ENCODE measurements around the gene MLST8.

Gene MLST8

DNA sequence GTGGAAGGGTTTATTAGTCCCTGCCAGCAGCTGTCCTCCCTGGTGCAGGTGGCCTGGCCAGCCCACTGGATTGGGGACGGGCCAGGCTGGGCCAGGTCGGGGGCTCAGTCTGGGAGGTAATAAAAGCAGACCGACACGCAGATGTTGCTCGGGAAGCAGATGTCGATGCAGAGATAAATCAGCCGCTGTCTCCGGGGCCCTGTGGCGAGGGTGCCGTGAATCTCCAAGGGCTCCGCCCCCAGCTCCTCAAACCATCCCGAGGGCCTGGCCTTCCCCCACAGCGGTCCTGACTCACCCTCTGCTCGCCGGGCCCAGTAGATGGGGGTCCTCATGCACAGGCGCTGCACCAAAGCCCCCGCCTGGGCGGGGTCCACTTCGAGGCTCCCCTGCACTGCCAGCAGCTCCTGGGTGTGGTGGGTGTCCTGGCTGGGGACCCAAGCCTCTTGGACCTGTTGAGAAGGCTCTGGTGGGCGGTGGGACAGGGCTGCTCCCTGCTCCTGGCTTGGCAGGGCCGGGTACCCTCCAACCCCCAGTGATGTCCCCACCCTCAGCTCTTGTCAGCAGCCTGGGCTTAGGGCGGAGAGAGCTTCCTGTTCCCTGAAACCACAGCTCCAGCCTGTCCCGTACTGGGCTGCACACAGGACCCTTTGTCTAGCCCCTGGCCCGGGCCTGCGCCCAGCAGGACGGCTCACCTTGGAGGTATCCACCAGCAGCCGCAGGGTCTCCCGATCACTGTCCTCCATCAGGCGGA, 4.2 kb downstream of the MLST8 start:
- no peak for DNase-seq (ENCODE audit: low read depth)

DNA sequence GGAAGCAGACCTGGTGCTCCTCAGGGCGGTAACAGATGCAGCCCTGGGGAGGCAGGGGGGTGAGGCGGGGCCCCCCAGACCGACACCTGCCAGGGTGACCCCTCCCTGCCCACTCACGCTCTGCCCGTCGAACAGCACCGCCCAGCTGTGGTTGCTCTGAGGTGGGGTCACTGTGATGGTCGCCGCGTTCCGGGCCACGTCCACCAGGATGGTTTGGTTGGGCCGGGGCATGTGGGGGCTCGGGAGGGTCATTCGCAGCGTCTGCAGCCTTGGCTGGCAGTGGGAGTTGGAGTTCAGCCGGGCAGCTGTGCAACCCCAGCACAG, 4.7 kb downstream of the MLST8 start:
- DNase-seq (ENCODE audit: low read depth): no peak

DNA sequence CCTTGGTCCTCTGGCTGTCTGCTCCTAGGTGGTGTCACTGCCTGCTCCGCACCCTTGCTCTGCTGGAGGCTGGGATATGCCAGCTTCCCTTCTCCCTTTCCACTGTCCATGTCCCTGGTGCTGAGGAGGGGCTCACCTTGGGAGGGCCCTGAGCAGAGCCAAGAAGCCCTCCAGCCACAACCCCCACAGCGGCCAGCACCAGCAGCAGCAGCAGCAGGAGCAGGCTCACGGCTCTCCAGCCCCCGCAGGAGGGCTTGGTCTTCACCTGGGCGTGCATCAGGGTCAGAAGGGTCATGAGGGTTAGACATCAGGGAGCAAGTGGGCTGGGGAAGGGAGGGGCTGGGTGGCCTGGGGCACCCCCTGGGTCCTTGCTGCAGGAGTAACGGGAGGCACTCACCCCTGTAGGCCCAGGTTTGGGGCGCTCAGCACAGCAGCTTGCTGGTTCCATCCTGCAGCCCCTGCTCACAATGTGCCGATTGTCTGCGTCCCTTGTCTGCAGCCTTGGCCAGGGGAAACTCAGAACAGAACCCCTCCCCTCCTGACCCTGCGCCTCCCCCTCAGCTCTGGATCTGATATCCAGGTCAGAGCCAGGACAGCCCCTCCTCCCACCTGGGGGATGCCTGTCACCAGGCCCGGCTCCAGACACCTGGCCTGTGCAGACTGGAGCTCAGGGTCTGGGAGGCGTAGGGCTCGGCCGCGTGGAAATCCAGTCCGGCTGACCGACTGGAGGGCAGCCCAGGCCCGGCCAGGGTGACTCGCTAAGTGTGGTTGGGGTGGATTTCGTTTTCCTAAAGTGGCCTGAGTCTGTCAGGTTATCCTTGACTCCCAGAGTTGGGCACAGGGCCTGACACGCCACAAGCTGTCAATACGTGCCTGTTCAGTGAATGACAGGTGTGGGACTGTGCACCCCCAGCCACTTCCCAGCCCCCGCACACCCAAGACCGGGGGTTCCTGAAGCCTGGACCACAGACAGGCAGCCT, 5.4 kb downstream of the MLST8 start, which contains the start of gene BRICD5:
Gene BRICD5, minus strand, starts transcription at position 478 of the 980 bp plus-strand sequence. Its CDS starts 30 bp downstream, at position 448.
- no peak for DNase-seq (ENCODE audit: low read depth)

DNA sequence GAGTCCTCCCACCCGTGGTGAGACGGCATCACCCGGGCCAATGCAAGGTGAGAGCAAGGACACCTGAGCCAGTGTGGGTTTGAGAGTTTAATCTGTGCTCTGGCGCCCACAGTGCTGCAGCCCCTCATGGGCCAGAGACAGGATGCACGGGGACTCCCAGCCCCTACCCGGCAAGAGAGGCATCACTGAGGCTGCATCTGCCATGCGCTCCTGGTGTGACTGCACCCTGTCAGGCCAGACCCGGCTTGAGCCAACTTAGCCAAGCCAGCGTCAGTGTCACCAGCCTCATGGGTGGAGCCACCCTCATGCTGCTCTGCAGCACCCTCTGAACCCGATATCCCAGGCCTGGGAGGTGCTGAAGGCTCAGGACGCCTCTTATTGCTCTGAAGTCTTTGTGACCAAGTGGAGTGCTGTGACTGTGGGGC, 6.7 kb downstream of the MLST8 start:
- no peak for DNase-seq (ENCODE audit: low read depth)

DNA sequence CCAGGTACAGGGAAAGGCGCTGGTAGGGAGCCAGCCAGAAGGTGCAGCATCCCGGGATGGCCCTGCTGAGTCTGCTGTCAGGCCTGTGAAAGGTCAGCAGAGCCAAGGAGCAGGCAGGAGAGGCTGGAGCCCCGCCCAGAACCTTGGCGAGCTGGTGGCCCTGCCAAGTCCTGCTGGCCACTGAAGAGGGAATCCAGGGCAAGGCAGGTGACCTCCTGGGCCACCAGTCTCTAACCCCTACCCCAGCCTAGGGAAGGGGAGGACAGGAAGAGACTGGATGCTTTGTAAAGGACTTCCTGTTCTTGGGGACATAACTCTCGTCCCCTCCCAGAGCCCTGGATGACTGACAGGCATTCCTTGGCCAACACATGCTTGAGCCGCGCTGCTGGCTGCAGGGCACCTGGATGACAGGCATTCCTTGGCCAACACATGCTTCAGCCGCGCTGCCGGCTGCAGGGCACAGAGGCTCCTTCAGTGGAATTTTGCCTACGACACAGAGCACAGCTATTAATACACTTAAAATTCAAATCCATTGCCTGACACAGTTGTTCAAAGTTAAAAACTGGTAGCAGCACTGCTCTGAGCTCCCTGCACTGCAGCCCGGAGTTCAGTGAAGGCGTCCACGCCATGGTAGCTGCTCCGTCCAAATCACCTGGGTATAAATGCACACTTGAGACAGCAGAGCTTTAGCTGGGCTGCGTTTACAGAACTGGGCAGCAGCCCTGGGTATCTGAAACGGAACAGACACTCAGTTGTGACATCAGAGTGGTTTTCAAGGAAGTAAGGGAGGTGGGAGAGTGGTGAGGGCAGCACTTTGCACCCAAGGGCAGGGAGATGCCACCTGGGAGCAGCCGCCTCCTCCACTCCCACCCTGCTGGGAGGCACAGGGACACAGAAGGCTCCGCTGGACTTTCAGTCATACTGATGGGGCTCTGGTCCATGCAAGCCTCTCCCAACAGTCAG, 7.4 kb downstream of the MLST8 start:
- no peak for DNase-seq (ENCODE audit: low read depth)

DNA sequence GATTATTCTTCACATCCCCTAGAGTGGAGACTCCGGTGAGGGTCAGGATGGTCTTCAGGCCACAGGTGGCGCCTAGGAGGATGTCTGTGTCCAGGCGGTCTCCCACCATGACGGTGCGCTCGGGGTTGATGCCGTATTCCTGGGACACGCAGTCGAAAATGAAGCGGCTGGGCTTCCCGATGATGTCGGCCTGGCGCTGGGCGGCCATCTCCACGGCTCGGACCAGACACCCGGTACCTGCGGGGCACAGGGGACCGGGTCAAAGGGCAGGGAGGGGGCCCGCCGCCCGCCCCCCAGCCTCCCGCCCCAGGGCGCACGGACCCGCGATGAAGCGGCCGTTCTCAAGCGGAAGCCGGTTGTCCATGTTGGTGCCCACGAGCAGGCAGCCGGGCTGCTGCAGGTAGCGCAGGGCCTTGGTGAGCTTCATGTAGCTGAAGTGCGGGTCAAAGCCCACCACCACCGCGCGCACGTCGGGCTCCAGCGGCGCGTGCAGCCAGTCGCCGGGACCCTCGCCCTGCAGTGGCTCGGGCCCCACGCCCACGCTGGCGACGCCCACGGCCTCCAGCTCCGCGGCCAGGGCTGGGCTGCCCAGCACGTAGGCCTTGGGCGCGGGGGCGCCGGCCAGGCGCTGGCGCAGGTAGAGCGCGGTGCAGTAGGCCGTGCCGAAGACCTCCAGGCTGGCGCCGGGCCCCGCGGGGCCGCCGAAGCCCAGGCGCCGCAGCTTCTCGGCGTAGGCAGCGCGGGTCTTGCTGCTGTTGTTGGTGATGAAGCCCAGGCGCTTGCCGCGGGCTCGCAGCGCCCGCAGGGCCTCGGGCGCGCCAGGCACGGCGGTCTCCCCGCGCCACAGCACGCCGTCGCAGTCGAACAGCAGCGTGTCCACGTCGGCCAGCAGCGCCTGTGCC, 8.8 kb downstream of the MLST8 start:
- peak; percentile 37 for DNase-seq (ENCODE audit: low read depth)

DNA sequence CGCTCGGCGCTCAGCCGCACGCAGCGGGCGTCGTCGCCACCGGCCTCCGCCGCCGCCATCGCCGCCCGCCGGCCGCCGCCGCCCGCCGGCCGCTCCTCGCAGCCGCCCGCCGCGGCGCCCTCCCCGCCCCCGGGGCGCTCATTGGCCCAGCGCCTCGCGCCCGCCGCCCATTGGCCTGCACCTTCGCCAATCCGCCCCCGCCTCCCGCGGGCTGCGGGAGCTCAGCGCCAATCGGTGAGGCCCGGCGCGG, 9.4 kb downstream of the MLST8 start, which contains the start of gene PGP:
Gene PGP, minus strand, starts transcription at position 122 of the 250 bp plus-strand sequence. Its CDS starts 63 bp downstream, at position 59.
- no peak for DNase-seq (ENCODE audit: low read depth)

DNA sequence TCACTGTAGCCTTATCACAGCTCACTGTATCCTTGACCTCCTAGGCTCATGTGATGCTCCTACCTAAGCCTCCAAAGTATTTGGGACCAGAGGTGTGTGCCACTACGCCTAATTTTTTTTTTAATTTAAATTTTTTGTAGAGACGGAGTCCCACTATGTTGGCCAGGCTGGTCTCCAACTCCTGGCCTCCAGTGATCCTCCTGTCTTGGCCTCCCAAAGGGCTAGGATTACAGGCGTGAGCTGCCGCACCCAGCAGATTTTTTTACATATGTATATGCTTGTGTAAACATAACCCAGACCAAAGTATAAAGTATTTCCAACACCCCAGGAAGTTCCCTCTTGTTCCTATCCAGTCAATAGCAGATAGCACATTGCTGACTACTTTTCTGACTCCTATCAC, 11.1 kb downstream of the MLST8 start:
- DNase-seq (ENCODE audit: low read depth): no peak

DNA sequence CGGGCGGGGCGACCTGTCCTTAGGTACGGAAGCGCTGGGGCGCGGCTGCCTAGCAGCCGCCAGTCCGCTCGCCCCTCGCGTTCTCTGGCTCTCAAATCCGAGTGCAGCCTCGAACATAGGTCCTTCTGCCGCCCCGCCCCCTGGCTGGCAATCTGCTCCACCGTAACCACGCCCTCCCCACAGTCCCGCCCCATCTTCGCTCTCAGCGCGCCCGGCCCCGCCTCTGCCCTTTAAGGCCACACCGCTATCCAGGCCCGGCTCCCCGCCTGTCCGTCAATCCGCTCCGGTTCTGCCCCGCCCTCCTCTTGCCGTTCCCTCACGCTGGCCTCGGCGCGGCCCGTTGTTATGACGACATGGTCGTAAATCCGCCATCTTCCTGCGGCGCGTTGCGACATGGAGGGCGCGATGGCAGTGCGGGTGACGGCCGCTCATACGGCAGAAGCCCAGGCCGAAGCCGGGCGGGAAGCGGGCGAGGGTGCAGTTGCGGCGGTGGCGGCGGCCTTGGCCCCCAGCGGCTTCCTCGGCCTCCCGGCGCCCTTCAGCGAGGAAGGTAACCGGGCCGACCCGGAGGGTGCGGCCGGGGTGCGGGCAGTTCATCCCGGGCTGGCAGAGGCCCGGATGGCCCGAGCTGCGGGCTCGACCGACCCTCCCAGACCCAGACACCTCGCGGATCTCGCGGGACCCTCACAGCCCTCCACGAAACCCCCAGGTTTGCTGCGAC, 18.1 kb downstream of the MLST8 start, which contains the start of gene E4F1:
Gene E4F1, plus strand, starts transcription at position 371 of the 721 bp plus-strand sequence. Its CDS starts 23 bp downstream, at position 394.
- peak; percentile 99 for DNase-seq (ENCODE audit: low read depth)

DNA sequence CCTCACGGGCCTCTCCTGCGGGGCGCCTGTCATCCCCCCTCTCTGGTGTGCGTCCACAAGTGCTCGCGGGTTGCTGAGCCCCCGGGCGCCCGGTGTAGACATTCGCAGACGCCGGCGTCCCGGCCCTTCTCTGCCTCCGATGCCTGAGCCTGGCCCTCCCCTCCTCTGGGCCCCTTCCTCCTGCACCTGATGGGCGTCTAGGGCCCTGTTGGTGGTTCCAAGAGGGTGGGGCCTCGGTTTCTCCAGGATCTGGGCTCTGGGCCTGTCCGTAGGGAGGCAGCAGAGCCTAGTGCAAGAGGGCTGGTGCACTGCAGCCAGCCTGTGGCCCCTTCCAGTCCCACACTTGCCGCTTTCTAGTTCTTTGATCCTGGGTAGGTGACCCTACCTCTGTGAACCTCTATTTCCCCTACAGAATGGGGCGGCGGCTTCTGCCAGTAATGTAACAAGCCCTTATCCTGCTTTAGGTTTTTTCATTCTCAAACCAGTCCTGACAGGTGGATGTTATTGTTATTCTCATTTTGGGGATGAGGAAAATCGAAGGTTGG, 18.8 kb downstream of the MLST8 start:
- peak; percentile 61 for DNase-seq (ENCODE audit: low read depth)

DNA sequence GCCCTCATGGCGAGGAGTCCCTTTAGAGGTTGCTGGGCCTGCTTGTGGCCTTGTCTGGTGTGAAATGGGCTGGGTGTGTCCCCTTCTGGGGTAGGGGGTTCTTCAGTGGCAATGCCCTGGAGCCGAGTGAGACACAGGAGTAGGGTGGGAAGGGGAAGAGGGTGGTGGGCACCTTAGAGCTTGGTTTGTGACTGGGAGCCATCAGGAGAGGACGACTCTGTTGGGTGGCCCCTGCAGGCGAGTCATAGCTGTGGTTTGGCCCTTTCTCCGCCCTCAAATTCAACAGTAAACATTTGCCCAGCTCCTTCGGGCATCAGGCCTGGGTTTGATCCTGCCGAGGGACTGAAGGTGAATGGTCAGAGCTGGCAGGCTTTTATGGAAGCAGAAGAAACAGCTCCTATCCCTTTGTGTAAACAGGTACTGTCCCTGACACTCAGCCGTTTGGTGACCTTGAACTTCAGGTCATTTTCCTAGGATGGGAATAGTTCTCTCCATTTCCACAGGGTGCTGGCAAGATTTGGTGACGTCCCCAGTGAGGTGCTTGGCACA, 21.1 kb downstream of the MLST8 start:
- no peak for DNase-seq (ENCODE audit: low read depth)

DNA sequence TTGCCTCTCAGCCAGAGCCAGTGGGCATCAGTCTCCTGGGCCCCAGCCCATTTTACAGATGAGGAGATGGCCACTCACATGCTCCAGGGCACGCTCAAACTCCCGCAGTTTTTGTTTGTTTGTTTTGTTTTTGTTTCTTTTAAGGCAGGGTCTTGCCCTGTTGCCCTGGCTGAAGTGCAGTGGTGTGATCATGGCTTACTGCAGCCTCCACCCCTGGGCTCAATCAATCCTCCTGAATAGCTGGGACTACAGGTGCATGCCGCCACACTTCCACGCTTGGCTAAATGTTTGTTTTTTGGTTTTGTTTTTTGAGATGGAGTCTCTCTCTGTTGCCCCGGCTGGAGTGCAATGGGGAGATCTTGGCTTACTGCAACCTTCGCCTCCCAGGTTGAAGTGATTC, 21.7 kb downstream of the MLST8 start:
- no peak for DNase-seq (ENCODE audit: low read depth)

DNA sequence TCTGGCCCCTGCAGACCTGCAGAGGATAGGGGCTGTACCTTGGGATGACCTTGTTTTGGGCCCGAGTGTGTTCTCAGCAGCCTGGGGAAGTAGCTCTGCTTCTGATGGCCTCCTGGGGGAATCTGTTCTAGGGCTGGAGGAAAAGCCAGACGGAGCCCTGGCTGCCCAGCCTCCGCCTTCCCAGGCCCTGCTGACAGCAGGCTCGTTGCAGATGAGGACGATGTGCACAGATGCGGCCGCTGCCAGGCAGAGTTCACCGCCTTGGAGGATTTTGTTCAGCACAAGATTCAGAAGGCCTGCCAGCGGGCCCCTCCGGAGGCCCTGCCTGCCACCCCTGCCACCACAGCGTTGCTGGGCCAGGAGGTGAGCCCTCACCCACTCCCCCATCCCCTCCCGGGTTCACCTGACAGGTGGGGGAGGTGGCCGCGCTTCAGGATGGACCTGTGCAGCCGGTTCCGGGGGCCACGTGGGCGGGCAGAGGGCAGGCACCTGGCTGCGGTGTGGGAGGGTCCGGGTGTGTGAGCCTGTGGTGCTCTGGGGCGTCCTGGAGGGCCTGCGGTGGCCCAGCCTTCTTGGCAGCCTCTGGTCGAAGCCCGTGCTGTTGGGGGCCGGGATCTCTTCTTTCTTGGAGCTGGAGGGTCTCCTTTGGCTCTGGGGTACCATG, 23.0 kb downstream of the MLST8 start:
- no peak for DNase-seq (ENCODE audit: low read depth)

DNA sequence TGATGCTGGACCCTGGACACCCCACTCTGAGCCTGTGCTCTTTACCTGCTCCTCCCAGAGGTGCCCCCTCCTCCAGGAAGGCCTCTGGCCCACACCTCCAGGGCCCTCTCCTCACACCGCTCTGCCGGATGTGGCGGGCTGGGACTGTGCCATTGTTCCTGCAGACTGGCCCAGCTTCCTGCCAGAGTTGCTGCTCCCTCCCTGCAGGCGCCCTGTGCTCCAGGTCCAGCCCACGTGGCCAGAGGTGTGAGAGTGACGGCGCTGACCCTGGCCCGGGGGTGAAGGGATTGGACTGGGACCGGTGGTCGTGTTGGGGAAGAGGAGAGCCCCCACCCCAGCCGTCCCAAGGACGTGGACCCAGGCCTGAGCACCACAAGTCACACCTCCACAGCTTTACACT, 23.8 kb downstream of the MLST8 start:
- DNase-seq (ENCODE audit: low read depth): no peak

DNA sequence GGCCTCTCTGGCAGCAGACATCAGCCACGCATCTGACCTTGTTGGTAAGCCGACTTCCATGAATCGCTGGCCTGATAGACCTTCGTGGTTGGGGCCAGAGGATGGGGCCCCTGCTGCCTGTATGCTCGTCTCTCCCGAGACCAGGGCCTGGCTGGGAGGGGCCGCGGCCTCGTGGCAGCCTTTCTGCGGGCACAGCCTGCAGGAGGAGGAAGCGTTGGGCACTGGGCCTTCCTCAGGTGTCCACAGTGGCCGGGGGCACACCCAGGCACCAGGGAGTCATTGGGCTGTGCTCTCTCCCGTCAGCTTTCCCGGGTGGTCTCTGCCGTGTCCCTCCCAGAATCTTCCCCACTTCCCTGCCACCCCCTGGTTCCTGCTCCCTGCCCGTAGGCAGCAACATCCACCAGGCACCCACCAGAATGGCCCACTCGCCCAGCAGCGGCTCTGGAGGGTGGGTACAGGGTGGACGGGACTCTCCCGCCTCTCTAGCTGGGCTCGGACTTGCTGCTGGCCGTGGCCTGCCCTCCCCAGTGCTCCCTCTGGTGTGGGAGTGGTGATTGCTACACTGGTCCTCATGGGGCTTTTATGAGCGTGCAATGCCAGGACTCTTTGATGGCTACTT, 24.5 kb downstream of the MLST8 start:
- DNase-seq (ENCODE audit: low read depth): no peak

DNA sequence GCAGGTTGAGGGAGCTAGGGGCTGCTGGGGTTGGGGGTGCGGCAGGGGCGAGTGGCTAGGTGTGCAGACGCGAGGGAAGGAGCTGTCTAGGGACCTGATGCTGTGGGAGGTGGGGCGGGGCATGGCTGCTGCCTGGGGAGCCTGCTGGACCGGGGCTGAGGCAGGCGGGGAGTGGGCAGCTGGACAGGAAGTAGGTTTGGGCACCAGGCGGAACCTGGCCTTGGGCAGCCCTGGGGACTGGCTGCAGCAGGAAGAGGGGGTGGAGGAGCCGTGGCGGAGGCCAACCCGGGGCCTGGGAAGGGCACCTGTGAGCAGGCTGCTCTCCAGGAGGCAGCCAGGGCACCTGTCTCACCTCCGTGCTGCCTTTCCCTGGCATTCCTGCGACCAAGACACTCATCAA, 25.1 kb downstream of the MLST8 start:
- no peak for DNase-seq (ENCODE audit: low read depth)

DNA sequence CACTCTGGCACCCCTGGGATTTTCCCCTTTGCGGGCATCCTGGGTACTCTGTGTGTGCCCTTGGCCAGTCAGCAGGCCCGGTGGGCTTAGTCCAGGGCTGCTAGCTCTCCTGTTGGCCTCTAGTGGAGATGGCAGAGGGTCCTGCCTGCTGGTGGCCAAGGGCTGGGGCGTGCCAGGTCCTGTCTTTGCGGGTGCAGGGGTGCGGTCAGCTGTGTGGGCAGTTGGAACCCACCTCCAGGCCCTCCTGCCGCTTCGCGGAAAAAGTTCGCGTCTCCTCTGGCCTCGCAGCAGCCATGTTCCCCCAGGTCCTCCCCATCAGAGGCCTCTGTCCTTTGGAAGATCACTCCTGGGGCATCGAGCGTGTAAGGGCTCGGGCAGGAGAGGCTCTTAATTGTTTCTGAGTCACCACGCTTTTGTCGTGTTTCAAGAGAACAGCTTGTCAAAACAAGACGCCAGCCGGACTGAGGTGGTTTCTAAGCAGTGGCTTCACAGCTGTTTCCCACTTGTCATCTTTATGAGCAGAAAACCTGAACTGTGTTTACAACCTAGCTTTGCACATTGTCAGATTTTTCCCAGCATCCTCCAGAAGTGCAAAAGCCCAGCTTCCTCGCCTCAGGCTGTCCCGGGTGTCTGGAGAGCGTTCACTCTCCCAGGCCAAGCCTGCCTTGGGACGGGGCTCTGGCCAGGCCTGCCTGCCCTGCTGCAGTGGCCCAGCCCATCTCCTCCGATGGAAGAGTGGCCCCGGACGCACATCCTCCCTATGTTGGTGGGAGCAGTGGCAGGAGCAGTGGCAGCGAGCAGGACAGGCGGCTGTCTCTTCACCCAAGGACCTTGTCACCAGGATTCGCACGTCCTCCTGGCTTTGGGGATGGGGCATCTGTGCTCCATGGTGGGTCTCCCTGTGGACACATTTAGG, 26.0 kb downstream of the MLST8 start:
- no peak for DNase-seq (ENCODE audit: low read depth)

Measured in ELR (cell line).